HG03095 (cell line): ENCODE results near the gene DCANP1.

Experiments used
- ATAC-seq: cut with Tn5 transposase; IDR thresholded peaks from one replicate; pipeline ENCODE4 v1.9.1; 2021; ENCODE audit warnings: moderate library complexity; ENCODE audit not compliant: unreplicated experiment

DCANP1 gene

DNA sequence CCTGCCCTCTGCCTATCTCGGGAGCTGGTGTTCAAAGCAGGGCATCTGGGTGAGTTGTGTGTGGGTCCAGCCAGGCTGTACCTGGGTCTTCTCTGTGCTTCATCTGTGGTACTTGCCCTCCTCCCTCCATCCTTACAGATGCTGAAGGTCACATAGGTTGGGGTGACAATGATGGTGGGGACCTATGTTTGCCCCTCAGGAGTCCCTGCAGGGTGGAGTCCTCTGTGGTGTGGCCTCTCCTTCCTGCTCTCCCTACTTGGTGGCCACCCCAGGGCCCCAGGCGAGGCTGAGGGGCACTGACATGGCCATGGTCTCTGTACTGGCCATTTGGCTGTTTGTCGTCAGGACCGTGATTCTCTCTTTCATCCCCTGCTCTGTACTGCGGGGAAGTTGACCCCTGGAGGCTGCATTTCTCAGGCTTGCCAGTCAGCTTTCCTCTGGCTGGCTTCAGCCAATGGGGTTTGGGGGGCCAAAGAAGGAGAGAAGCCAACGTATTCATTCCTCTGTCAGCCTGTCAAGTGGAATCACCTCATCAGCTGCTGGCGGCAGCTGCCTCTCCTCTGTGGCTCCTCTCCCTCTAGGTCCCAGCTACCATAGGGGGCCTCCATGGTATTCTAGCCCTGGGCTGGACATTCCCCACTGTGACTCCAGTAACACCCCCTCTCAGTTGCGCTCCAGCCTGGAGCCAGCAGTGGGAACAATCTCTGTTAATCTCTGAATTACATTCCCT is 4.6 kb downstream of the DCANP1 start:
- ATAC-seq = no peak

DNA sequence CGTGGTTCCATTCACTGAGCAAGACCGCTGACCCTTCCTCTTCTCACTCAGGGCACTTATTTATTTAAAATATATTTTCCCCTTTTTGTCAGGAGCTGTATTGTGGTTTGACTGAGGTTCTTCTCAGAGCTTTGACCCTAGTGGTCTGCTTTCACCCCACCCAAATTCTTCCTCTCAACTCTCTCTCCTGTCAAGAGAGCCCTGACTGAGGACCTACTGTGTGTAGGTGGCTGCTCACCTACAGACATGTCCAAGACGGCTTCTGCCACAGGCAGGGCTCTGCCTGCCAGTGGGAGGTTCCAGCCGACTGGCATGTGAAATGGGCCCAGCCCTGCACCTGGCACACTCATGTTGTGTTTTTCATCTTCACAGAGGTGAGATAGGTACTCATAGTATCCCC is 5.2 kb downstream of the DCANP1 start:
- no peak for ATAC-seq

DNA sequence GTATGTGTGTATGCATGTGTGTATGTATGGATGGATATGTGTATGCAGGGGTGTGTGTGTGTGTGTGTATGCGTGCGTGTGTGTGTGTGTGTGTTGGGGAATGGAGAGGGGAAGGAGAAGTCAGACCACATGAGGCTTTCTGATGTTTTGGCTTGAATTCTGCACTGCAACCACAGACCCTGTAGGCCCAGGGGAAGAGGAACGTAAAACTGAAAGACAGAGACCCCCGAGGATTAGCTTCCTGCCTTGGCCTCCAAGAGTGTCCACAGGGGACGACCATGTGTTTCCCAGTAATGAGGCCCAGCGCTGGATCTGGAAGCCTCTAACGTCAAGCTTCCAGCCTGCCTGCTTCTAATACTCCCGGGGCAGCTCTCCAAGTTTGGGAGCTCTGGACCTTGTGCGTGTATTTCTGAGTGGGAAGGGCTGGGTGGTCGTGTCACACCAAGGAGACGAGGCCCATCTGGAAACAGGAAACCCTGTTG is 5.8 kb downstream of the DCANP1 start:
- ATAC-seq = no peak

DNA sequence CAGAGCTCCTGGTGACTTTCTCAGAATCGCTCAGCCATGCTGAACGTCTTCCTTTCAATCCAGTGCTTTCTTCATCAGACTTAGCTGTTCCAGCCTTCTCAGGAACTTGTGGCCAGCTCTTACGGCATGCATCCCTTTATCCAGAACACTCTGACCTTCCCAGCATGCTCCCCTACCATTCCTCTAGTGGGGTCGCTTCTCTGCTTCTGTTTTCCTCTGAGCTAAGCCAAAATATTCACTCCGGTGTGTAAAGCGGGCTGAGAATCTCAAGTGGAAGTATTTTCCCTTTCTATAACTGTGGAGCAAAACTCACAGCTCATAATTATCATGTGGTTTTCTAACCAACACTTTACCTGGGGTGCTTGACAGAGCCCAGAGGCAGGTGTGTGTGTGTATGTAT is 6.2 kb downstream of the DCANP1 start:
- no peak for ATAC-seq

DNA sequence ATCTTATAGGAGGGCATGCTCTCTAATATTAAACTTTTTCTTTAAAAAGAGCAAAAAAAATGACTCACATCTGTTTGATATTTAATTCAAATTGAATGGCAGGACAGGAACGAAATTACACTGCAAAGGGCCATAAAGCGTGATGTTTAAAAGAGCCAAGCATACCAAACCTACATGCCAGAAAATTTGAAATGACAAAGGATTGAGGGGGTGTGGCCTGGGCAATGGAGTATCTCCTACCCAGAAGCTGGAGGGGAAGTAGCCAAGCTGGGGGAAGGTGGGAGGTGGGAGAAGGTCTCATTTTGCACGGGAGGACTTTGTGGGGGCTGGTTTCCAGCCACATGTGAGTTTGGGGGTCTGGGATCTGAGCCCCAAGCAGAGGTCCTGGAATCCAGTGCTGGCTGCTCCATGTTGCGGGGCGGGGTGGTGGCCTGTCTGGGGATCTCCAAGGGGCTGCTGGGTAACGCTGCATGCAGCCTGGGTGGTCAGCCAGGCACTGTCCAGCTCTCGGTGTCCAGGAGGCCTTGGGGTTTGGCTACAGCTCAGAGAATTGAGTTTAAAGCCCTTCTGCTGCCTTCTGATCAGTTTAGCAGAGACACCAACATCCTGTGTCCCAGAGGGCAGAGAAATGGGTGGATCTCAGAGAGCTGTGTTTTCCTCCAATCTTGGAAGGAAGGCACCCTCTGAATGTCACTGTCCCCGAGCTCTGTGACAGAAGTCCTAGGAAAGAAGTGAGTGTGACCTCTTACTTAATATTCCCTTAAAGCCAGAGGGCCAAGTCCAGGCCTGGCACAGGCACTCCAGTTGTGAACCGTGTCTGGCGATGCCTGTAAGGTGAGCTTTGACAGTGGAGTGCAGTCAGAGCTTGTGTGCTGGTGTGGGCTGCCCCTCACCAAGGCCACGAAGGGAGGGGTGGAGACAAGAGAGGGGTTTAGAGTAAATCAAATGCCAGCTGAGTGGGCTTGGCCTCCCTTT is 7.6 kb downstream of the DCANP1 start:
- no peak for ATAC-seq

DNA sequence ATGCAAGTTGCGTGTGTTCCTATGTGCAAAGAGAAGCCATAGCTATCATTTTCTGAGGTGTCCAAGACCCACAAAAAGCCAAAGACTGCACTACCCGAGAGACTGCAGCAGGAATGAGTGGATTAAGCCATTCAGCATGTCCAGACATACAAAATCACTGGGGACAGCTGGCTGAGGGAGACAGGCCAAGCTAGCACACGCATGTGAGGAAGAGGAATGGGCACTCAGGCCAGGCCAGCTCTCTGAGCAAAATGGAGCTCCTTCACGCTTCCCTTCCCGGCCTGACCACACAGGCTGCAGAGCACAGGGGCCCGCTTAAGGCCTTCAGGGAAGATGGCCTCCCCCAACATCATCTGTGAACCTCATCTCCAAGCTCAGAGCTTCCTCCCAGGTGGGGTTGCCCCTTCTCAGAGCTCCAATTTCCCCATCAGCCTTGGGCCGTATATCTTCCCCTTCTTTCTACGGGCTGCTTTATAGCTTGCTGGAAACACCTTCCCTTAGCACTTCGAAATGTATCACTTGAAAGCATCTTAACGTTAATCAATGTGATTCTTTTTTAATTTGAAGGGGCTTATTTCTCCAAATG is 8.4 kb downstream of the DCANP1 start:
- ATAC-seq = no peak

DNA sequence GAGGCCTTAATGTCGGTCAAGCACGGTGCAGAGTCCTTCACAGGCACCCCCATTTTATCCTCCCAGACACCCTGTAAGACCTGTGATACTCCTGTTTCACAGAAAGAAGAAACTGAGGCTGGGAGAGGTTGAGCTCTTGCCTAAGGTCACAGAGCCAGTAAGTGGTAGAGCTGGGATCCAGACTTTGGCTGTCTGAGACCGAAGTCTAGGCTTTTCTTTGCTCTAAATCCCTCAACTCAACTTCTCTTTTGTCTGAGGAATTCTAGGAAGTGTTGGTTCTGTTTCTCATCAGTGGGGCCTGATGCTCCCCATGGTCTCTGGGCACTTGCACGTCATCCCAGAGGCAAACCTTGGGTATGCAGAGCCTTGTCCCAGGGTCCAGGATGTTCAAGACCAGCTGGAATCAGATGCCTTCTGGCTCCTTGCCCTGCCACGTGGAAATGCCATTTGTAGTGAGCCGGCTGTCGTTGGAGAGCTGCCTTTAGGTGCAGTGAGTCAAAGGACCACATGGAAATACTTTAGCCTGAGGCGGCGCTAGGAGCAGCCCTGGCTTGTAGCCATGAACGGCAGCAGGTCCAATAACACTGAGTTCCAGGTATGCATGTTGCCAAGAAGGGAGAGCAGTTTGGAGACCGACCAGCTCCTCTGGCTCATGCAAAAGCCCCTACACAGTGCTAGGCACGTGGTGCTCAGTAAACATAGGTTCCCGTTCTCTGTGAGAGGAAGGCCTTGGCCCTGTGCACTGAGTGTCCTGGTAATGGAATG is 9.2 kb downstream of the DCANP1 start:
- ATAC-seq = no peak

DNA sequence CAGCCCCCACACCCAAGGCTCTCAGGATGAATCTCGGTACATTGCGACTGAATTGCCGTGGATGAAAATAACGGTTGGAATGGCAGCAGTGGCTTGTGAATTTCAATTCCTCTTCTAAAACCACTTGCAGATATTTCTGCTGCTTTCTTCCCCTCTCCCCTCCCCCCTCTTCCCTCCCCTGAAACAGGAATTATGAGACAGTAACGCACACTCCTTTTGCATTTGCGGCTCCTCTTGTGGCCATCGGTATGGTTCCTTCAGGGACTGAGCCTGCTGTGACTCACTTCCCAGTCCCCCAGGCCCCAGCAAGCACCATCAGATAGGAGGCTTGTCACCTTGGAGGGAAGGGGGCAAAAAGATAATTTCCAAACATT is 9.7 kb downstream of the DCANP1 start:
- ATAC-seq = no peak

DNA sequence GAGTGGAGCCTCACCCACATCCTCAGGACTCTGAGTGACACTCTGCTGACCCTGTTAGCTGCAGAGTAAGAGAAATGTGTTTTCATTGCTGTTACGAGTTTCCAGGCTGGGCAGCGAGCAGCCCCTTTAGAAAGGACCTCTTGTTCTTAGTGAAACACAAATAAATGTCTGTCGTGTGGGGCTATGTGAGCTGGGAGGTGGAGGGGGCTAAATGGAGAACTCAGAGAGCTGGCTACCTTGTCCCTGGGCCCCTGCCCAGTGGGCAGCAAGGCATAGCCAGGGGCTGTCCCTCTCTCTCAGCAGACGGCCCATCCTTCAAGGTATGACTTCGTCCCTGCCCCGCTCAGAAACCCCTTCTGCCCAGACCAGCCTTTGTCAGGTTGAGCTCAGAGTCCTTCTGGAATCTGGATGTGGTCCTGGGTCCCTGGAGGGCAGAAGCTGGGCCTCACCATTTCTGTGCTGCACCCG is 10.2 kb downstream of the DCANP1 start:
- ATAC-seq = no peak

DNA sequence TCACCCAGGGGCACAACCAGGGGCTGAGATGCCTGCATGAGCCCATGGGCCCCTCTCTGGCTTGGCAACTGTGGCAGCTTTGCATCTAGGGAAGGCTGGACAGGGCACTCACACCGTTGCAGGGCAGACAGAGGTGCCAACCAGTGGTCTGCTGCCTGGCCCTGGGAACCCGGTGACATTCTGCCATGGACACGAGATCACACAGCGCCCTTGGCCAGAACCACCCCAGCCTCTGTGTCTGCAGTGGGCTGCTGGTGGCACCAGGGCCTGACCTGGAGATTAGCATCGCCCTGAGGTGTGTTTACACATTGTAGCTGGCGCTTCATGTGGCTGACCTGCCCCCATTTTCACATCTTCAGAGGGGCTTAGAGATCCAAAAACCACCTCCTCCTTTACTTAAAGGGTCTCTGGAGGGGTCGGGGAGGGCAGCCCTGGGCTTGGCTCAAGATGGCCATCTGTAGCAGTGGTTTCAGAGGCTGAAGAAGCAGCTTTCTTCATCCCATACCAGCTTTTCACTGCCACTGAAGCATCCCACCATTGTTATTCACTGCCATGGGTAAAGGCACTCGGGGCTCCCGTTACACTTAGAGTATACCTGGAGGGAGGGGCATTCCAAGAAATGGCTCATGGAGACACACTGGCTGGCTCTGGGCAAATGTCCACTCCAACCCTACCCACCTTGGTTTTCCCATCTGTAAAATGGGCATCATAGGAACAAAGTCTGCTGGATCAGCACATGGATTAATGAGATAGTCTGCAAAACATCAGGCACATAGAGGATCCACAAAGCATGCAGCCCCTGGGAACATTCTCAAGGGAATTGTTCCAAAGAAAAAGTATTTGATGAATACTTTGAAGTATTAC is 11.4 kb downstream of the DCANP1 start:
- no peak for ATAC-seq

DNA sequence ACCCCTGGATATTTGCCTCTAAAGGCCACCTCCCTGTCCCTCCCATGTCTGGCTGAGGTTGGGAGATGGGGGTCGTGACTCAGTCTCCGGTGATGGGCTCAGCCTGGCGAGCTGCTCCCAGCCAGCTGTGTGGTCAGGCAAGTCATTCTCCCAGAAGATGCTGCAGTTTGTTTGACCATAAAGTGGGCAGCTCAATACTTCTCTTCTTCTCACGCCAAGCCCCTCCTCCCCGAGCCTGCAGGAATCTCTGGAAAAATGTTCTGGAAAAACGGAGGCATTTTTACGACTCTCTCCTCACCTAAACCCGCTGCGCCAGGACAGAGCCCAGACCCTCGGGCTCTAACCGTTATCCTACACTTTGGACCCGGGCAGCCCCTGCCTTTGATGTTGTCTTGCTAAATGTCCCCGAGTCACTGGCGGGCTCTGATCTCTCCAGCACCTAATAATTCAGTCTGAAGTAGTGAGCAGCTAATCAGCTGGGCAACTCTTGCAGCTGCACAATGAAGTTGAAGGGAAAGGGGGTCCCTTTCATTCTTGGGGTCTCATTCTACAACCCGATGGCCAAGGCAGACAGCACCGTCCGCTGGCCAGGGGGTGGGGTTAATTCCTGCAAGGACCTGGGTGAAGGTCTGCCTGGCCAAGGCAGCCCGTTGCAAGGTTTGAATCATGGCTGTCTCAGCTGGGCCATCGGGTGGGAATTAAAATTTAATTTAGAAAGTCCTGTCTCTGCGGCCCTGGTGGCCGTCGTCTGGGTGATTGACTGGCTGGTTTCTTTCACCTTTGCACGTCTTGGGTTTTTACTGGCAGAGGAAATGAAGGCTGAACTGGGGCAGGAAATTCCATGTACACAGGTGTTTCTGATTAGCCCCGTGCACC is 12.3 kb downstream of the DCANP1 start:
- ATAC-seq = no peak

DNA sequence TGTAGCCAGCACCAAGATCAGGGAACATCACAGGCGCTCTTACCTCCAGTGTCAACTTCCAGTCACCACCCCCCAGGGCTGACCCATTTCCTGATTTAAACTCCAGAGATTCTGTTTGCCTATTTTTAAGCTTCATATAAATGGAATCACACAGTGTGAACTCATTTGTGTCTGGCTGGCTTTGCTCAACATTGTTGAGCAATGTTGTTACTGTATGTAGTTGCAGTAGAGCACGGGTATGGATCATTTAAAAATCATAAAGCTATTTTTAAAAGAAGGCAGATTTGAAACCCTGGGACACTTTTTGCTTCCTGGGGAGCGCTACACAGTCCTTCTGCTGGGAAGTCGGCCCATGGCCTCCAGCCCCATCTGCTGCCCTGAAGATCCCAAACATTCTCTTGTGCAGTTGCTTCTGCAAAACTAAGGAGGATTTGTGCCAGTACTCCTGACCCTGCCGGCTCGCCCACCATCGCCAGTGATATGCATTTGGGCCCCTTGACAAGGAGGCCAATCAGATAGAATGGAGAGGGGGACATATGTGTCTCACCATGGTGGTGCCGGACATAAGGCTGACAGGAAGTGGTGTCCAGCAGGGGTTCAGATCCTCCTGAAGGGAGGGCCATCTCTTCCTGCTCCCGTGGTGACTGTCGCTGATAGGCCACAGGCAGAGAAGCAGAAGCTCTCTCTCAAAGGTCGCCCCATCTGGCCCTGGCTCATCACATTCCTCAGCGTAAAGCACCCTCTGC is 13.3 kb downstream of the DCANP1 start:
- no peak for ATAC-seq

DNA sequence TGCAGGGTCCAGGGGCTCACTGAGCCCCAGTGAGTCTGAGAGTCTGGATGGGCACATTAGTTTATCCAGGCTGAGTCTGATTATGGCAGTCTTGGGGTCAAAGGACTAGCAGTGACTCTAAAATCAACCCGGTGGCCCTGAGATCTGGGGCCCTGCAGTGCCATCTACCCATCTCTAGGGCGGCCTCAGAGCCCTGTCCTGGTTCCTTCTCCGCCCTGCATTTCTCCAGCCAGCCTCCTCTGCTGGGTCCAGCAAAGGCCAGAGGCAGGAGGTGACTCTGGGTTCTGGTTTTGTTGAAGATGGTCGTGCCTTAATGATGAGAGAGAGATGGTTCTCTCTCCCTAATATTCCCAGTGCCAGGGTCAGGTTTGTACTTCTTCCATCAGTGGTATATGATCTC is 15.0 kb downstream of the DCANP1 start:
- ATAC-seq = no peak

DNA sequence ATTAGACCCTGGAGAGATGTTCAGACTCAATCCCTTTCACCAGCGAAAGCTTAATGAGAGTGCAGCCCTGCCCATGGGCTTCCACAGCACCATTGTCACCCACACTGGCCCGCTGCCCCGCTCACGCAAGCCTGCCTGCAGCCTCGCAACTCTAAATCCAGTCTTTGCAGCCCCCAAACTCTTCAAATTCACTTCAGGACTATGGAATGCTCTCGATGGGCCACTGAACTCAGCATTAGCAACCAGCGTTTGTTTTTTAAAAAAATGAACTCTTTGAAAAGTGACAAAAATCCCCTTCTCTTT is 17.1 kb downstream of the DCANP1 start:
- ATAC-seq = no peak

DNA sequence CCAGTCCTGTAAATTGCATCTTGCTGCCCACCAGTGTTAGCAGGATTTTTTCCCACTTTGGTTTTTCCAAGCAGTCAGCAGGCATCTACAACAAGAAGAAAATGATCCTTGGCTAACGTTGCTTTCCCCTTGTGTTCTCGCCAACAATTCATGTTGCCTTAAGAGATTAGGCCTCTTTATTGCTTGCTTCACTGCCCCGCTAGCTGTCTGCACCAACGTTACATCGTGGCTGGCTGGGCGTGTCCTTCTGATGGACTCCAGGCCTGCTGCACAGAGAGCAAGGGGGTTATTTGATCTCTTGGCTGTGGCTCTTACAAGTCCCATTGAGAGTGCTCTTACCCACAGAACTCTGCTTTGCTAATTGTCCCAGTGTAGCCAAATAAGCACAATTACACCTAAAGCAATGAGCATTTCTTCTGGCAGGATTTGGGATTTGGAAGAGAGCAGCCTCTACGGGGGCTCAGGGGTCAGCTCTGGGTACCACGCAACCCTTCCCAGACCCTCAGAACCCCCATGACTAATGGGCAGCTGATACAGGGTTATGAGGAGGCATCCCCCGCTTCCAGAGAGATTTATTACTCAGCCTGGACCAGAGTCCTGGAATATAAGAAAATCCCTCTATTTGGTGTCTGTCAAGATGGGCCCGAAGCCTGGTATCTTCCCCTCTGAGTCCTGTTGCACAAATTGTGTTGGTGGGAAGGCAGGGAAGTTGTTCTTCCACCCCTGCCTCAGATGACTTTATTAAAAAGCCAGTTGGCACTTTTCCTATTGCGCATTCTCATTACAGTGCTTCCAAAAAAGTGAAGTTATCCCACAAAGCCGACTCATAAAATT is 17.6 kb downstream of the DCANP1 start:
- no peak for ATAC-seq

DNA sequence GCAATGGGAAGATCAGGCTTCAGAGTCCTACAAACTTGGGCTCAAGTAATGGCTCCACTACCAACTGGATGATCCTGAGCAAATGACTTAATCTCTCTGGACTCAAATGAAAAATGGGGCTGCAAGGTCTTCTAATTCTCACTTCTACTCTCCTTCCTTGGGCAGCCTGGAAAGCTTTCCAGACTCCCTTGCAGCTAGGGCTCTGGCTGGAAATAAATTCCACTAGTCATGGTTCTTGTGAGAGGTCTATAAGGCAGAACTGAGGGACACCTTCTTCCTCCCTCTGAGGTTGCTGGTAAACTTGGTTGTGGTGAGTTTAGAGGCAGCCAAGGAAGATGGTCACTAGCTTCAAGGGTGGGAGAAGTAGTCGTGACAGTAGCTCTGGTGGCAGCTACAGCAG is 18.6 kb downstream of the DCANP1 start:
- ATAC-seq = no peak
